Sciatic nerve (tissue), 2 donors: ENCODE results near the gene ALLC. TPM values are rescaled to one million over a fixed set of nuclear protein-coding genes. Genes with fewer than 3 reads are reported as not detected.
"Not testable (repeated sequence)": the region's sequence is repeated elsewhere in the genome, so short reads cannot be mapped to it uniquely, and the experiment has no call there.

Experiments
- ATAC-seq: fragments of 200-7000 bp; cut with Tn5 transposase; one replicate; pipeline ENCODE4 v1.9.1; 2020; ENCODE audit warnings: mild to moderate bottlenecking, moderate library complexity
- DNase-seq: peaks from one replicate; pipeline ENCODE4 v3.0.0-alpha.2; 2020; ENCODE audit warnings: low spot score
- intact Hi-C: fragments of 100-400 bp; cut with DNase I; formaldehyde crosslinking; loops from one replicate; pipeline ENCODE4 v1.14.2; 2022
- total RNA-seq: library from RNA; stranded (reverse); fragmentation: NEBNext Ultra II Directional; extraction: Animal tissue kit (Norgen Biotek cat#: 25700); gene quantifications from one replicate; pipeline ENCODE4 v1.2.1, GENCODE V29; 2021
- donor health status: DM: no; HTN: no; CAD: no.
- donor health status: DM: no; HTN: no; CAD: no.

Gene ALLC
- total RNA-seq, 1 donor from 2014 or later: 7.6 TPM

- DNase-seq: peak; percentile 28
- ATAC-seq: no peak
- intact Hi-C loops: no loop called here
Observed at GRCh38 chr2:3624059-3624794, 33.8 kb upstream of the ALLC start.

GRCh38 chr2:3625186-3625585, 32.8 kb upstream of the ALLC start:
- intact Hi-C loops: no loop called here
- DNase-seq: peak; percentile 38
- no peak for ATAC-seq

GRCh38 chr2:3626118-3626811, 31.7 kb upstream of the ALLC start:
- intact Hi-C loops: no loop called here
- peak; percentile 26 for DNase-seq
- ATAC-seq: peak; percentile 78

GRCh38 chr2:3626812-3627499, 31.0 kb upstream of the ALLC start:
- ATAC-seq: no peak
- intact Hi-C loops: no loop called here
- DNase-seq: peak; percentile 47

GRCh38 chr2:3627500-3628100, 30.4 kb upstream of the ALLC start:
- DNase-seq (peak; percentile 33), ATAC-seq (no peak)
- intact Hi-C loops: no loop called here

- DNase-seq (peak; percentile 44), ATAC-seq (no peak)
- intact Hi-C loops: no loop called here
Observed at GRCh38 chr2:3628241-3628679, 29.7 kb upstream of the ALLC start.

- DNase-seq (peak; percentile 51), ATAC-seq (peak; percentile 6)
- intact Hi-C loops: no loop called here
Observed at GRCh38 chr2:3628800-3629199, 29.2 kb upstream of the ALLC start.

GRCh38 chr2:3630631-3631030, 27.4 kb upstream of the ALLC start:
- ATAC-seq (no peak), DNase-seq (peak; percentile 36)
- intact Hi-C loops: no loop called here

GRCh38 chr2:3631161-3631850, 26.7 kb upstream of the ALLC start:
- intact Hi-C loops: no loop called here
- peak; percentile 38 for DNase-seq
- ATAC-seq: no peak

GRCh38 chr2:3631851-3632659, 25.9 kb upstream of the ALLC start:
- DNase-seq (peak; percentile 36), ATAC-seq (no peak)
- intact Hi-C loops: no loop called here

GRCh38 chr2:3633089-3633981, 24.7 kb upstream of the ALLC start:
- ATAC-seq: no peak
- DNase-seq: peak; percentile 47
- intact Hi-C loops: no loop called here

GRCh38 chr2:3633982-3634595, 23.9 kb upstream of the ALLC start:
- ATAC-seq (no peak), DNase-seq (peak; percentile 21)
- intact Hi-C loops: no loop called here

- ATAC-seq: no peak
- intact Hi-C loops: no loop called here
- DNase-seq: peak; percentile 32
Observed at GRCh38 chr2:3634596-3635121, 23.3 kb upstream of the ALLC start.

- intact Hi-C loops: no loop called here
- ATAC-seq (no peak), DNase-seq (peak; percentile 34)
Observed at GRCh38 chr2:3635171-3635974, 22.6 kb upstream of the ALLC start.

- DNase-seq: peak; percentile 12
- intact Hi-C loops, ATAC-seq: not testable (repeated sequence)
Observed at GRCh38 chr2:3635975-3636327, 22.0 kb upstream of the ALLC start.
